AG09309 (cell line): ENCODE measurements around the gene CYP2J2.

Experiments used
- DNase-seq: peaks from one replicate; pipeline ENCODE4 v3.0.0-alpha.2; 2010; ENCODE audit warnings: low read depth
- H3K4me3 ChIP-seq: 2 replicates; pipeline ENCODE4 v1.5.1; 2011; ENCODE audit warnings: mild to moderate bottlenecking, low read depth, low read length, moderate library complexity; ENCODE audit not compliant: control insufficient read depth
- CTCF ChIP-seq: IDR thresholded peaks from 2 replicates; pipeline ENCODE4 v1.5.1; 2011; ENCODE audit warnings: mild to moderate bottlenecking, low read depth, low read length, inconsistent platforms; ENCODE audit not compliant: insufficient read depth, control insufficient read depth; ENCODE audit errors: missing control alignments

Gene CYP2J2

GRCh38 chr1:59903141-59903754 lies 23.3 kb downstream of the CYP2J2 start:
- no peak overlapping the region for H3K4me3 ChIP-seq
- no peak for DNase-seq
- TF ChIP-seq CTCF: peak; percentile 54

- no peak for DNase-seq
- H3K4me3 ChIP-seq: no peak overlapping the region
- TF ChIP-seq CTCF: no peak
Observed at GRCh38 chr1:59901770-59902388, 24.7 kb downstream of the CYP2J2 start.

- no peak for TF ChIP-seq CTCF
- no peak for DNase-seq
- H3K4me3 ChIP-seq: no peak overlapping the region
Observed at GRCh38 chr1:59900640-59901039, 25.9 kb downstream of the CYP2J2 start.

- no peak for TF ChIP-seq CTCF
- no peak for DNase-seq
- no peak overlapping the region for H3K4me3 ChIP-seq
Observed at GRCh38 chr1:59898927-59899326, 27.6 kb downstream of the CYP2J2 start.

GRCh38 chr1:59897165-59897564 lies 29.4 kb downstream of the CYP2J2 start:
- no peak overlapping the region for H3K4me3 ChIP-seq
- TF ChIP-seq CTCF: no peak
- DNase-seq: no peak

- DNase-seq: no peak
- TF ChIP-seq CTCF: no peak
- H3K4me3 ChIP-seq: no peak overlapping the region
Observed at GRCh38 chr1:59892841-59893811, 33.4 kb downstream of the CYP2J2 start.
